ENCODE results near the gene LYRM4.
"Not testable (repeated sequence)": the region's sequence is repeated elsewhere in the genome, so short reads cannot be mapped to it uniquely, and the experiment has no call there.

Gene LYRM4

DNA sequence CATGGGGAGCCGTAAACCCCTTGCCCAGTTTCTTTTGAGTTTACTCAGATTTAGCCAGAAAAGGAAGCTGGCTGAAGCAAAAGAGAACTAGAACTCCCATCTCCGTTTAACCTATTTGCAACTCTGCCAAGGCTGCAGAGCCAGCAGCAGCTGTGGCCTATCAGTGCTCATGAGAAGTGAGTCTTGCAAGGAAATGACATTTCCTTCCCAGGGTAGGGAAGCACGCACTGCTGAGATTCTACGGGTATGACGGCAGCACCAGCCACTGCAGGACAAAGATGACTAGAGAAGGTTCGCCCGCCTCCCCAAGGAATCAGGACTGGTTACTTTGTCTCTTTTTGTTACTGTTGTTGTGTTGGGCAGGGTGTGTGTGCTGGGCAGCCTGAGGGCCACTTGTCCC lies 128.0 kb downstream of the LYRM4 start:
- Mint-ChIP-seq H3K36me3 (ENCODE audit: low read depth) (peaks cover 6% of the 10 kb centered on the region), H3K4me3 (no peak overlapping the region), H3K9me3 (no peaks in the 10 kb centered on the region), H3K27ac (no peak overlapping the region), H3K27me3 (no peaks in the 10 kb centered on the region), H3K4me1 (ENCODE audit: low read depth) (no peaks in the 10 kb centered on the region)

DNA sequence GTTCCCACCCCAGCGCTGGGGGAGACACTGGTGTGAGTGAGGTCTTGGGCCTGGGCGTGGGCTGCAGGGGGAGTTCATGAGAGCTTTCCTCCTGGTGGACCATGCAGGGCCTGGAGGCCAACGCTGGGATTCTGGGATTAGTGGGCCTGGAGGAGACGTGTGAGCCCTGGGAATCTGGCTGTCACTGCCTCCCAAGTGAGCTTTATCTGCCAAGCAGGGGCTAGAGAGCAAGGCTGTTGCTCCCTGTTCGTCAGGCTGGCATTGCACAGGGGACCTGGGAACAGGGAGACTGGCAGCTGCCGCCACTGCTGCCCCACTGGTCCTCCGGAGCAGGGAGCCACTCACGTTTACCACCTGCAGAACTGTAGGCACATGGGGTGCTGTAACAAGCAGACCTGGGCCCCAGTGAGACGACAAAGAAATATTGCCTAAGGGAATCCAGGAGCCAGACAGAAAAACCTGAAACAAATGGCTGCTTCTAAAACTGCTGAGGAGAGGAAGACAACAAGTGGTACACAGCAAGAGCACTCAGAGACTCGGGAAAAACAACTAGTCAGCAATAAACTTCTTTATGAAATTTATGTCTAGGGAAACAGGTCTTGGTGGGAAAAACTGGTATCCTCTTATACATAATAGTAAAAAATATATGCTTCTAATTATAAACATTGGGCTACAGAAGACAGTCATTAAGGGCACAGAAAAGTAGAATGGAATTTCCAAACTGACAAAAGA lies 130.4 kb downstream of the LYRM4 start:
- Mint-ChIP-seq H3K9me3 (no peaks in the 10 kb centered on the region), H3K4me3 (no peak overlapping the region), H3K27ac (no peak overlapping the region), H3K36me3 (ENCODE audit: low read depth) (peaks cover 6% of the 10 kb centered on the region), H3K27me3 (no peaks in the 10 kb centered on the region), H3K4me1 (ENCODE audit: low read depth) (no peaks in the 10 kb centered on the region)

DNA sequence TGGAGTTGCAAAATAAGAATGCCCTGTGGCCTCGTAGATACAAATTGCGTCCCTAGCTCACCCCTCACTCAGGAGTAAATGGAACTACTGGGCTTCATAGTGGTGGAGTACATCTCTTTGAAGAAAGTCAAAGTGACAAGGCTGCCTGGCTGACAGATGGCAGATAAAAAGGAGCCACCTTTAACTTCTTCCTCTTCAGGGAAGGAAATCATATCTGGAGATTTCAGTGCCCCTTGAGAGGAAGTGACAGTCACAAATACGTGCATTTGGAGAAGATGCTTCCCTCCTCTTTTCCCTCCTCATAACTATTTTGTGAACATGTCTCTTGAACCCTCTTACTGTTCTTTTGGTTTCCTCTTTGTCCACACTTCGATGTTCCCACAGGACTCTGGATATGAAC lies 132.4 kb downstream of the LYRM4 start:
- Mint-ChIP-seq H3K9me3 (no peaks in the 10 kb centered on the region), H3K27me3 (no peaks in the 10 kb centered on the region), H3K4me3 (no peak overlapping the region), H3K36me3 (ENCODE audit: low read depth) (no peaks in the 10 kb centered on the region), H3K27ac (no peak overlapping the region), H3K4me1 (ENCODE audit: low read depth) (no peaks in the 10 kb centered on the region)

DNA sequence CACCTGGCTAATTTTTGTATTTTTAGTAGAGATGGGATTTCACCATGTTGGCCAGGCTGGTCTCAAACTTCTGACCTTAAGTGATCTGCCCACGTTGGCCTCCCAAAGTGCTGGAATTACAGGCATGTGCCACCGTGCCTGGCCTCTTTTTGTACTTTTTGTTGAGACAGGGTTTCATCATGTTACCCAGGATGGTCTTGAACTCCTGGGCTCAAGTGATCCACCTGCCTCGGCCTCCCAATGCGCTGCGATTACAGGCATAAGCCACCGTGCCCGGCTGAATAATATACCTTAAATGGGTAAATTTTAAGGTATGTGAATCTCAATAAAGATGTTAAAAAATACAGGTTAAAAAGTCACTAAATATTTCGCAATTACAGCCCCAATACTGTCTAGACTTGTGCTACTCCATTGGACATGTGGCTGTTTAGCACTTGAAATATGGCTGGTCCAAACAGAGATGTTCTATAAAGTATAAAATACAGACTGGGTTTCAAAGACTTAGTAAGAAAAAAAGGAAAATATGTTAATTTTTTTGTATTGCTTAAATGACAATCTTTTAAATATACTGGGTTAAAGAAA lies 133.6 kb downstream of the LYRM4 start:
- H3K27me3 Mint-ChIP-seq, result no peaks in the 10 kb centered on the region
- H3K36me3 Mint-ChIP-seq (ENCODE audit: low read depth), result peaks cover 4% of the 10 kb centered on the region
- H3K9me3 Mint-ChIP-seq, result no peaks in the 10 kb centered on the region
- no peak overlapping the region for H3K4me3 Mint-ChIP-seq
- H3K27ac Mint-ChIP-seq, result no peak overlapping the region
- no peaks in the 10 kb centered on the region for H3K4me1 Mint-ChIP-seq (ENCODE audit: low read depth)

DNA sequence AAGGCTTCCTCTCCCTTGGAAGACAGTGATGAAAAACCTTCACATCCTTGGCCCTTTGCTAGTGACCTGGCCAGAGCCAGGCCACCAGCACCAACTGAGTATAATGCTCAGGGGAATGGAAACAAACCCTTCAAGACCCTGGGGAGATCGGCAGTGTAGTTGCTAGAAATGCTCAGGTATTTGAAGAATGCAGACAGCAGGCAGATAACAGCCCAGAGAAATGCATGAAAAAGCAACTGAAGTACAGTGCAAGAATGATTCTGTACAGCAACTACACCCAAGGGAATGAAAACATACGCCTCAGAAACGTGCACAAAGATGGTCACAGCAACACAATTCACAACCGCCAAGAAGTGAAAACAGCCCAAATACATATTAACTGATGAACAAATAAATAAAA lies 134.5 kb downstream of the LYRM4 start:
- no peaks in the 10 kb centered on the region for H3K4me1 Mint-ChIP-seq (ENCODE audit: low read depth)
- peaks cover 4% of the 10 kb centered on the region for H3K36me3 Mint-ChIP-seq (ENCODE audit: low read depth)
- no peaks in the 10 kb centered on the region for H3K9me3 Mint-ChIP-seq
- H3K27ac Mint-ChIP-seq, result no peak overlapping the region
- H3K27me3 Mint-ChIP-seq, result no peaks in the 10 kb centered on the region
- H3K4me3 Mint-ChIP-seq, result no peak overlapping the region

DNA sequence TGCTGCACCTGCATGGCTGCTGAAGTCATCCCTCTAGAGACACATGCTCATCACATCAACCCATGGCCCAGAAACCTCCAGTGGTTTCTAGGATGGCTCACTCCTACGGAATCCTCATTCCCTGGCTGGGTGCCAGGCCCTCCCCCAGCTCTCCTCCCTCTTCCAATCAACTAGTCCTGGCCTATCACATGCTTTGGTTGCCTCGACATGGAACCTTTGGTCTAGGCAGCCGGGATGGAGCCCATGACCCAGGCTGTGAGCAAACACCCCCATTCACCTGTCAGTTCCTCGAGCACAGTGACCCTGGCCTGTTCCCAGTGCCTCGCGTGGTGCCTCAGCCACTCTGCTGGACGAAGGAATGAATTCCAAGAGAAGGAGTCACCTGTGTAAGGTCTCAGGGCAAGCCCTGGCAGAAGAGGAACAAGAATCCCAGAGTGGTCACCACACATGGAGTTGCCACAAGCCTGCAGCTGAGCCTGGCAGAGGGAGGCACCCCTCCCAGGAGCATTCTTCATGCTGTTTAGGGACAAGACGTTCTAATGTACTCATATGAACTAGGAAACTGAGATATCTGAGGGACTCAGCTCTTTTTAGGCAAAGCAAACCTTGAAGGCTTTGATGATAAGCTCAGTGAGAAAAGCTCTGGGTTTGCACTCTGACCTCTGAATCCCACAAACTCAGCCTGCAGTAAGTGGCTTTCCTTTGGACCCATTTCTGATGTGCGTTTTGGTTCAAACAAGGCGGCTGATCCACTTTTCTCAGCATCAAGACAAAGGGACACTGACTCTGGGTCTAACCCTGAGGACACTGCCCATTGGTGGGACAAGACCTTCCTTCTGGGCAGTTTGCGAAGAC lies 135.4 kb downstream of the LYRM4 start:
- Mint-ChIP-seq H3K4me3 (no peak overlapping the region), H3K27ac (no peak overlapping the region), H3K9me3 (no peaks in the 10 kb centered on the region), H3K4me1 (ENCODE audit: low read depth) (no peaks in the 10 kb centered on the region), H3K36me3 (ENCODE audit: low read depth) (peaks cover 4% of the 10 kb centered on the region), H3K27me3 (no peaks in the 10 kb centered on the region)

DNA sequence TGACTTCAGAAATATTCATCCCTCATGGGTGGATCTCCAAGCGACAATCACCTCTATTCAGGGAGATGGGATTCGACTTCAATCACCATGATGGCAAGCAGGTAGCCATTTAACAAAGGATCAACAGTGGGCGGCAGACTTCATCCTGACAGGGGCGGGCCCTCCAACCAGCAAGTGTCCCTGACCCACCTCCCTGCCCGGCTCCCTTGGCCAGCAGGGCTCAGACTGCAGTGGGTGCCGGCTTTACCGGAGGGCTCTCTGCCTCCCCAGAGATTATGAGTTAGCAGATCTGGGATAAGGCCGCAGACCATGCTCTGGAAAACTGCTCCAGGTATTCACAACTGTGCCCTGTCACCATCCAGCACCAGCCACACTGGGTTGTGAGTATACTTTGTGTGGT lies 136.2 kb downstream of the LYRM4 start:
- Mint-ChIP-seq H3K4me3 (no peak overlapping the region), H3K9me3 (no peaks in the 10 kb centered on the region)

DNA sequence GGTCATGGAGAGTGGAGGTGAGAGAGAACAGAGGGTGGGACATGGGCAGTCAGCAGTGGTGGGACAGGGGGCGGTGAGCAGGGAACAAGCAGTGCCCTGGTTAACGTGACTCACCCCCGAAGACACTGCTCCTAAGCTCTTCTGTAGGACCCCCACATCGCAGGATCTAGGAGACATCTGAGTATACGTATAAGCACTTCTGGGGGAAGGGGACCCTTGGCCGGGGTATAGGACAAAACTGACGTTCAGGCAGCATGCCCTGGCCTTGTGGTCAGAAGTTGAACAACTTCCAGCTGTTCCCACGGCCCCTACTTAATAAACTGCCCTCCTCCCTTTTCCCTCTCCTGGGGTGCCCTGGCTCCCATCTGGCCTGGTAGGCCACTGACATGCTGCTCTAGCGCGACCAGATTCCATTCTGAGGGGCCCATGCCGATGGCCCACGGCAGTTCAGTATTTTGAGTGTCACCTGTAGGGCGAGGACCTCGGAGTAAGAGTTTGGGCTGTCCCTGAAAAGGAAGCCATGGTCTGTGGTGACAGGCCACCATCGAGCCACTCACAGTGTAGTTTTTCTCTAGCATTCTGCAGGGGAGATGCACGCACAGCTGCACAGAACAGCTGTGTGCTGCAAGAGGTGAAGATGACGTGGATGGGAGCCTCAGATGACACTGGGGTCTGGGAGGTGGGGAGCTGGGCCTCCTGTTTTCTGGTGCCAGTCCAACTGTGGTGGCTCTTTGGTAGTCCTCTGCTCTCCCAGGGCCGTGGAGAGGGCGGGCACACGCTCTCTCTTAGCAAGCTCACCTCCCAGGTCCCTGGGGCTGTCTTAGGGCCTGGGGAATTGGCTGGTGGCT lies 137.2 kb downstream of the LYRM4 start:
- no peaks in the 10 kb centered on the region for H3K9me3 Mint-ChIP-seq
- H3K4me3 Mint-ChIP-seq, result no peak overlapping the region
- no peaks in the 10 kb centered on the region for H3K4me1 Mint-ChIP-seq (ENCODE audit: low read depth)
- peaks cover 4% of the 10 kb centered on the region for H3K36me3 Mint-ChIP-seq (ENCODE audit: low read depth)
- no peak overlapping the region for H3K27ac Mint-ChIP-seq
- H3K27me3 Mint-ChIP-seq, result no peaks in the 10 kb centered on the region

More for the DNA sequence above, 136.2 kb downstream of the LYRM4 start:
- H3K4me1 Mint-ChIP-seq (ENCODE audit: low read depth), result no peaks in the 10 kb centered on the region
- H3K27me3 Mint-ChIP-seq, result no peaks in the 10 kb centered on the region
- peaks cover 4% of the 10 kb centered on the region for H3K36me3 Mint-ChIP-seq (ENCODE audit: low read depth)
- no peak overlapping the region for H3K27ac Mint-ChIP-seq

DNA sequence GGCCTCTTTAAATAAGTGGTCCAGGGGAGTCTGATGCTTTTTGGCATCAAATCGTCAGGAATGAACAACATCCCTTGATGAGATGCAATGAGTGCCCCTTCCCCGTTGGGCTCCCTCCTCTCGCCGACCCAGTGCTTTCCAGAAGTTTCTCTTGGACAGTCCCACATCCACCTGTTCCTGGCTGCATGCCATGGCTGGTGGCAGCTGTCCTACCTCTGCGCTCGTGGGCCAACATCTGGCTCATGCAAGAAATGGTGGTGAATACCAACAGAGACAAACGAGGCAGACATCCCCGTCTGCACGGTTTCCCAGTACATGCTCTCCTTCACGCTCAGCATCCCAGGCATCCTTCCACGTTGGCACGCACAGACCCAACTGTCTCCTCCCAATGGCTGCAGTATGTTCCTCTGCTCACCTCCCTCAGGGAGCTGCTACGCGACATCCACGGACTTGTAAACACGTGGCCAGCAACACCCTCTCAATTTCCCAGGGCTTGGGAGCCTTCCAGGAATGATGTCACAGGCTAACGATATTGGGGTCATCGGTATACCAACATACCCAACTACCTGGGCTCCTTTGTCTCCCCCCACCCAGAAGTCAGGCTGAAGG lies 138.1 kb downstream of the LYRM4 start:
- Mint-ChIP-seq H3K4me3 (no peak overlapping the region), H3K27ac (no peak overlapping the region), H3K36me3 (ENCODE audit: low read depth) (peaks cover 4% of the 10 kb centered on the region), H3K9me3 (no peaks in the 10 kb centered on the region), H3K4me1 (ENCODE audit: low read depth) (no peaks in the 10 kb centered on the region), H3K27me3 (no peaks in the 10 kb centered on the region)

DNA sequence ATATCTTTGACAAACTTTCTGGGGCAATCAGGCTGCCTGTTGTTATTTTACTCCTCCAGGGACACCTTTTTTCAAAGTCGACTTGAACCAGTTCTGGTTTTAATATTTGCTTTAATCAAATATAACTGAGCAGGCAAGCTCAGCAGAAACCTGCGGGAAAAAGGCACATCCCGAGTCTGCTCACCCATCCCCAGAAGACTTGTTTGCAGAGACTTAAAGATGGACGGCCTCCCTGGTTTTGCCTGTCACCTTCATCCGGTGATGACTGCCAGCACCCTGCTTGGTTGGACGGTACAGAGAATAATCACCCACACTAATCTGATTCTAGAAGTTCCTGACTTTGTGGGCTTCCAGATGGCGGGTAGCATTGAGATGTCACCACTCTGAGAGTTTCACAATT lies 138.8 kb downstream of the LYRM4 start:
- no peaks in the 10 kb centered on the region for H3K27me3 Mint-ChIP-seq
- H3K27ac Mint-ChIP-seq, result no peak overlapping the region
- no peaks in the 10 kb centered on the region for H3K4me1 Mint-ChIP-seq (ENCODE audit: low read depth)
- no peaks in the 10 kb centered on the region for H3K9me3 Mint-ChIP-seq
- H3K4me3 Mint-ChIP-seq, result no peak overlapping the region
- H3K36me3 Mint-ChIP-seq (ENCODE audit: low read depth), result peaks cover 4% of the 10 kb centered on the region

DNA sequence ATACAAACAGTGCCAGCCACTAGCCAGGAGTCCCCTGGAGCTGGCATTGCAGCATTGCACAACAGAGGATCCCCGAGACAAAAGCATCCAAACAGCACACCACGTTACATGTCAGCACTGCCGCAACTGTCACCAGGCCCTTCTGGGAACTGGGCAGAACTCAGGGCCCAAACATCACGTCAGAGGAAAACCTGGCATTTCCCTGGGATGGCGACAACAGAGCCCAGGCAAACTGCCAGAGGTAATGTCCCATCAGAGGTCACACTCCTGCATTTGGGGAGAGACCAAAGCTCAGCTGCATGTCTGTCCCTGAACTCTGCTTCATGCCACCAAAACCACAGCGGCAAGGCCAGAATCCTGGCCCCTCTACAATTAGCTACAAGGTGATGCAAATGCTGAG lies 139.3 kb downstream of the LYRM4 start:
- Mint-ChIP-seq H3K36me3 (ENCODE audit: low read depth) (peaks cover 4% of the 10 kb centered on the region), H3K9me3 (no peaks in the 10 kb centered on the region), H3K27ac (no peak overlapping the region), H3K4me1 (ENCODE audit: low read depth) (no peaks in the 10 kb centered on the region), H3K27me3 (no peaks in the 10 kb centered on the region), H3K4me3 (no peak overlapping the region)

DNA sequence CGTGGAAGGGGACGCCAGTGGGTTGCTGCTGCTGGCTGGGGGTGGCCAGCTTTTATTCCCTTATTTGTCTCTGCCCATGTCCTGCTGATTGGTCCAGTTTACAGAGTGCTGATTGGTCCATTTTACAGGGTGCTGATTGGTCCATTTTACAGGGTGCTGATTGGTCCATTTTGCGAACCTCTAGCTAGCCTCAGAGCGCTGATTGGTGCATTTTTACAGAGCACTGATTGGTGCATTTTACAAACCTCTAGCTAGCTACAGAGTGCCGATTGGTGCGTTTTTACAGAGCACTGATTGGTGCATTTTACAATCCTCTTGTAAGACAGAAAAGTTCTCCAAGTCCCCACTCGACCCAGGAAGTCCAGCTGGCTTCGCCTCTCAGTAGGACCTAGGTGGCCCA lies 140.2 kb downstream of the LYRM4 start:
- not testable (repeated sequence) for H3K27ac Mint-ChIP-seq; H3K4me1 Mint-ChIP-seq (ENCODE audit: low read depth); H3K36me3 Mint-ChIP-seq (ENCODE audit: low read depth); H3K9me3 Mint-ChIP-seq; H3K4me3 Mint-ChIP-seq; H3K27me3 Mint-ChIP-seq

DNA sequence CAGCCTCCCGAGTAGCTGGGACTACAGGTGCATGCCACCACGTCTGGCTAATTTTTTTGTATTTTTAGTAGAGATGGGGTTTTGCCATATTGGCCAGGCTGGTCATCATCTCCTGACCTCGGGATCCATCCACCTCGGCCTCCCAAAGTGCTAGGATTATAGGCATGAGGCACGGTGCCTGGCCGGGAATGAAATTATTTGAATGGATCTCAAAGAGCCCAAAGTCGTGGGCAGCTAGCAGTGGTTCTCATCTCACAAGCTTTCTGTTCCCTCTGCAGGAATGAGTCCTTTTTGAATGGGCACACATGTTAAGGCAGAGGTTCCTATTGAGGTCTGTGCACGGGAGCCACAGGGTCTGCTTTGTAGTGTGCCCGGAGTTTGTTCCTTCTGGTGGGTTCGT lies 140.7 kb downstream of the LYRM4 start:
- no peaks in the 10 kb centered on the region for H3K4me1 Mint-ChIP-seq (ENCODE audit: low read depth)
- H3K27ac Mint-ChIP-seq, result no peak overlapping the region
- peaks cover 4% of the 10 kb centered on the region for H3K36me3 Mint-ChIP-seq (ENCODE audit: low read depth)
- H3K4me3 Mint-ChIP-seq, result no peak overlapping the region
- no peaks in the 10 kb centered on the region for H3K9me3 Mint-ChIP-seq
- no peaks in the 10 kb centered on the region for H3K27me3 Mint-ChIP-seq

DNA sequence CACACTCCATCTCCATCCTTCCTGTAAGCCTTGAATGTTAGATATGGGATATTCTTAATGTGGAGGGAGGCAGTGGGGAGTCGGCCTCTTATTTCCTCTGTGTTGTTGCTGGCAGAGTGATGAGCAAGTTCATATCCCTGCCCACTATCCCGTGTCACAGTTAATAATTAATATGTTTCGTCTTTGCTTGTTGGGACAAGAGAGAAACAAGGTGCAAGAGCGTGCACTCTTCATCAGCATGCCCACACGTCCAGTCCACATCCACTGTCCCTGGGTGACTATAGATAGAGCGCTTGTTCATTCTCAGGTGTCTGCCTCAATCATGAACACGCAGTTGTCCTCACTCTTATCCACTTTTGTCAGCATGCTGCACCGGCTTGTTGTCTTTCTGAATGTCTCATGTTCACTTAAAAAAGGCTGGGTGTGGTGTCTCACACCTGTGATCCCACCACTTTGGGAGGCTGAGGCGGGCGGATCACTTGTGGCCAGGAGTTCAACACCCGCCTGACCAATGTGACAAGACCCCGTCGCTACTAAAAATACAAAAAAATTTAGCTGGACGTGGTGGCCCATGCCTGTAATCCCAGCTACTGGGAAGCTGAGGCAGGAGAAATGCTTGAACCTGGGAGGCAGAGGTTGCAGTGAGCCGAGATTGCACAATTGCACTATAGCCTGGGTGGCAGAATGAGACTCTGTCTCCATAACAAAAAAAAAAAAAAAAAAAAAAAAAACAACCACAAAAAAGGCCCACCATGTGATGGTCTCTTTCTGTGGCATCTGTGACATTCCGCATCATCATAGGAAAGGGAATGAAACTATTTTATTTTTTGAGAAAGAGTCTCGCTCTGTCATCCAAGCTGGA lies 141.4 kb downstream of the LYRM4 start:
- Mint-ChIP-seq H3K9me3 (no peaks in the 10 kb centered on the region), H3K4me3 (no peak overlapping the region), H3K27me3 (no peaks in the 10 kb centered on the region), H3K36me3 (ENCODE audit: low read depth) (peaks cover 4% of the 10 kb centered on the region), H3K4me1 (ENCODE audit: low read depth) (no peaks in the 10 kb centered on the region), H3K27ac (no peak overlapping the region)

Measured in stimulated activated naive CD8-positive, alpha-beta T cell treated with anti-CD3 and anti-CD28 coated beads, Interleukin-15, Interleukin-2, amounts not matched to agents 100 ng/mL and 50 ng/mL, for 24 hours (primary cell).